Vagina (tissue), 2 donors: Measurements from ENCODE around the gene DNAAF5.

Source experiments
- POLR2A ChIP-seq, 2 donors: fragments of 450-650 bp; IDR thresholded peaks; one replicate each; pipeline ENCODE4 v1.6.1; 2017; ENCODE audit warnings: antibody characterized with exemption in 2 of 2, mild to moderate bottlenecking in 2 of 2, moderate library complexity in 2 of 2
- TF ChIP-seq, protein P1 (sequence below), 3 experiments: fragments of 450-650 bp in 2 of 3; fragments of 200-600 bp in 1 of 3; sonication (generic) in 1 of 3; IDR thresholded peaks; one replicate each; pipeline ENCODE4 v1.5.1; 2017 to 2019; ENCODE audit warnings: antibody characterized with exemption in 3 of 3, mild to moderate bottlenecking in 2 of 3, moderate library complexity in 2 of 3

DNA sequence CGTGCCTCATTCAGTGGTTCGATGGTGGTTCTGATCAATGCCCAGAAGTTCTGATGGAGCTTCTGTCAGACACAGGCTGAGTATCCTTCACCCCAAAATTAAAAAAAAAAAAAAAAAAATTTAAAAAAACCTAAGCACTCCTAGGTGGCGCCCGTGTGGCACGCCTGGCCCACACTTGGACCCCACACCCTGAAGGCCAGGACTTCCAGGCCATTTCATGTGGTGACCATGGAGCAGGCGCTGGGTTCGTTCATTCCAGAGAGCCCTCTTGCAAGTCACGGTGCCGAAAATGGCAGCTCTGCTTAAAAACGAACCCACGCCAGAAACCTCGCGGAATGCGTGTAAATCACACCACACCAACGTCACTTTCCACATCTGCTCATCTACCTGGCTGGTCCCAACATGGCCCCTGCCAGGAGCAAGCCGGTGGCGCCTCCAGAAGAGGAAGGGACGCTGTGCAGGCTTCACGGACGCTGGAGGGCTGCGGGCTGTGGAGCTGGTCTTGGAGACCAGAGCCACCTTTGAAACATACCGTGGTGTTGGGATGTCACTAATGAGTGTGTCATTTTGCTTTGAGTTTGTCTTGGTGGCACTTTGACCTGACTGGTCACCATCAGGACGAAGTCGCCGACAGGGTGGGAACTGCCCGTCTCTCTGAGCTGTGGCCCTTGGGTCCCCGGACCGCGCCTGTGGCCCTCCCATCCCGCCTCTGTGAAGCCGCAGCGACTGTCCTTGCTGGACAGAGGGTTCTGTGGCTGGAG, 46.5 kb downstream of the DNAAF5 start:
- TF ChIP-seq, protein P1, sequence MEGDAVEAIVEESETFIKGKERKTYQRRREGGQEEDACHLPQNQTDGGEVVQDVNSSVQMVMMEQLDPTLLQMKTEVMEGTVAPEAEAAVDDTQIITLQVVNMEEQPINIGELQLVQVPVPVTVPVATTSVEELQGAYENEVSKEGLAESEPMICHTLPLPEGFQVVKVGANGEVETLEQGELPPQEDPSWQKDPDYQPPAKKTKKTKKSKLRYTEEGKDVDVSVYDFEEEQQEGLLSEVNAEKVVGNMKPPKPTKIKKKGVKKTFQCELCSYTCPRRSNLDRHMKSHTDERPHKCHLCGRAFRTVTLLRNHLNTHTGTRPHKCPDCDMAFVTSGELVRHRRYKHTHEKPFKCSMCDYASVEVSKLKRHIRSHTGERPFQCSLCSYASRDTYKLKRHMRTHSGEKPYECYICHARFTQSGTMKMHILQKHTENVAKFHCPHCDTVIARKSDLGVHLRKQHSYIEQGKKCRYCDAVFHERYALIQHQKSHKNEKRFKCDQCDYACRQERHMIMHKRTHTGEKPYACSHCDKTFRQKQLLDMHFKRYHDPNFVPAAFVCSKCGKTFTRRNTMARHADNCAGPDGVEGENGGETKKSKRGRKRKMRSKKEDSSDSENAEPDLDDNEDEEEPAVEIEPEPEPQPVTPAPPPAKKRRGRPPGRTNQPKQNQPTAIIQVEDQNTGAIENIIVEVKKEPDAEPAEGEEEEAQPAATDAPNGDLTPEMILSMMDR (IDR thresholded peaks at IDR 0.05), result no peak
- TF ChIP-seq POLR2A (IDR thresholded peaks at IDR 0.05), result no peak
